HG02759 (cell line): ENCODE data around the gene PCSK2.
A peak's percentile ranks its signal among the peaks of the same experiment; 100 is the strongest.

Experiments used
- ATAC-seq: cut with Tn5 transposase; IDR thresholded peaks from one replicate; pipeline ENCODE4 v1.9.1; 2021; ENCODE audit warnings: mild to moderate bottlenecking, moderate library complexity; ENCODE audit not compliant: unreplicated experiment

PCSK2 gene

DNA sequence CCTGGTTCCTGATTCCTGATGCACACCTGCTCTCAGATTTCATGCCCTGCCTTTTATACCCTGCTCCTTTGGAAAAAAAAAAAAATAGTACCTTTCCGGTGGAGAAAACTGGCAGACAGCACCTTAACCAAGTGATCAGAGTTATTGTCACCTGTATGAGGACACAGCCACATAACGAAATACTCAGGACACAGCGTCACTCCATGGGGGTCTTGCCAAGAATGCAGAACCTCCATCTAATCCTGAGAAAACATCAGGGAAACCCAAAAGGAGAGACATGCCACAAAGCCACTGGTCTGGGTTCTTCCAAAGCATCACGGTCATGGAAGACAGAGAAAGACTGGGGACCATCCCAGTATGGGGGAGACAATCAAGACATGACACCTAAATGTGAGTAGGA is 275.3 kb downstream of the PCSK2 start:
- no peak for ATAC-seq

DNA sequence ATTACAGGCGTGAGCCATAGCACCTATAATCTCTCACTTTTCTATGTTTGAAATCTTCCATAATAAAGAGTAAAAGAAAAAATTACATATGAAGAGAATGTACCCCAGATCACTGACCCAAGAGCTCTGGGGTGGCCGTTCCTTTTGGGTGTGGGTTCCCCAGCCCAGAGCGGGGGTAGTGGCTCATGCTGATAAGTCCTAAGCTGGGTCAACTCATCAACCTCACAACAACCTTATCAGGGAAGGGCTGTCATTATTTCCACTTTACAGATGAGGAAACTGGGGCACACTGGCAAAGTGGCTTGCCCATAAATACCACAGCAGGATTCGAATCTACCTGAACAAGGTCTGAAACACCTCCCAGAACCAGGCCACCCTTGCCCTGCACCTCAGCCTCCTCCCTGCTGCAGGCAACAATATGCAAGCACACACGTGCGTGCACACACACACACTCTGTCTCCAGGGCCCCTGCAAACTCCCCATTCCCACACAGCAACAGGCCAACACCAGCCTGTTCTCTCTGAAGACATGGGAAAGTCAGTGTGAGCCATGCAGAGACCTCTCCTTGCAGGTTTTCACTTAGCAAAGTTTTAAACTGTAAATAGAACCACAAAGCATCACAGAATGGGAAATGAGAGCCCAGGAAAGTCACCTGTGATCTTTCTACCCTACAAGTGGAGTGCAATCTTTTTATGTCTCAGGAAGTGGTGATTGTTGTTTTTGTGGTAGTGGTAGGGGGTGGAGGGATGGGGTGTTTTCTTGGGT is 276.6 kb downstream of the PCSK2 start:
- ATAC-seq = no peak

DNA sequence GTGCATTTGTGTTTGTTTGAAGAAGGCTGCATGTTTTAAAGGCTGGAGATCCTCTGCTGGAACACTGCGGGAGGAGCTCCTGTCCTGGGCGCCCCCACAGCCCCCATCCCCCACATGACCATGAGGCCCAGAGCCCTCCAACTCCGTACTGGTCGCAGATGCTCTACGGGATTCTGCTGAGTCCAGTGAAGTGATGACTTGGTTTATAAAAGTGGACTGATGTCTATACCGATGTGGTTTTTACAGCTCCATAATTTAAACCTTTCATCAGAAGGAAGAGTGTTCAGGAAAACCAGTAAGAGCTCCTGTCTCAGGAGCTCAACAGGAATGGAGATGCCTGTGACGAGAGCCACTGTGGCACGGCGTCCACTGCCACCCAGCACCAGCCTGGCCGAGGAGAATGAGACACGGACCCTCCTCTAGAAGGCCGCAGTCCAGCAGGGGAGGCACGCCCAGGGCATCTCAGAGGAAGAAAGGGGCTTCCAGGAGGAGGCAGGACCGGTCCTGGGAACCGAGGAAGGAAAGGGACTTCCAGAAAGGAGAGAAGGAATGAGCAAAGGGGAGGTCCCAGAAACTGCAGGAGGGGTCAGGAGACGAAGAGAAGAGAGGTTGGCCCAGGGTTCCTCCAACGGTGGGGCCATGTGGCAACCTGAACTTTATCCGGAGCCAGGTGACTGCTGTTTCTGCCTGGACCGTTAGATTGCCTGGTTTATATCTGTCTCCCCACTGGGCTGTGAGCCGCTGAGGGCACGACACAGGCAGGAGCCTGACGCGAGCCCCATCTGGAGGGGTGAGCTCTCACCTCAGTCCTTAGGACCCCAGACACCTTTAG is 277.4 kb downstream of the PCSK2 start:
- ATAC-seq = peak; percentile 25

DNA sequence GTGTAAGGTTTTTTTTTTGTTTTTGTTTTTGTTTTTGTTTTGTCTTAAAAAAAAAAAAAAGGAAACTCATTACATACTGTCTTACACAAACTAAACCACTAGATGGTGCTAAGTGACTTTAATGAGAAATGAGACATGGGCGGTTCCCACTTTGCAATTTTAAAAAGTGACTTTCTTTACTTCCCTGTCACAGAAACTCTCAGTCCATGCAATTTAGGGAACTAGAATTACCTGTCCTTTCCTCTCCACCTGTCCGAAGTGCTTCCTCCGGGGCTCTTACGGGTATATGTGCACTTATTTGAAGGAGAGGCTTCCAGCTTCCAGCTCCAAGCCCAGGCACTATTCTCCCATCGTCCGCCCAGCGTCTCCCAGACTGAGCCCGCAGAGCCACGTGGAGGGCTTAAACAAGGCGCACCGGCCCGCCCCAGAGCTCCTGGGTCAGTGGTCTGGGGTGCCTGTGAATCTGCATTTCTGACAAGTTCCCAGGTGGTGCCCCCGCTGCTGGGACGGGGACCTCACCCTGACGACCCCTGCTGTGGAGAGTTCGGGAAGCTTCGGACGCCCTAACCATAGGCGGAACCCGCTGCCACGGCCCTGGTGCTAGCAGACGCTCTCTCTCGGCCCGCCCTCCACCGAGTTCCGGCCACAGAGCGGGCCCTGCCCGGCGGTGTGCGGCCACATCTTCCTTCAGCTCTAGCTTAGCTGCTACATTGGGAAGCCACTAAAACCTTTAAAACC is 278.2 kb downstream of the PCSK2 start:
- peak; percentile 79 for ATAC-seq

DNA sequence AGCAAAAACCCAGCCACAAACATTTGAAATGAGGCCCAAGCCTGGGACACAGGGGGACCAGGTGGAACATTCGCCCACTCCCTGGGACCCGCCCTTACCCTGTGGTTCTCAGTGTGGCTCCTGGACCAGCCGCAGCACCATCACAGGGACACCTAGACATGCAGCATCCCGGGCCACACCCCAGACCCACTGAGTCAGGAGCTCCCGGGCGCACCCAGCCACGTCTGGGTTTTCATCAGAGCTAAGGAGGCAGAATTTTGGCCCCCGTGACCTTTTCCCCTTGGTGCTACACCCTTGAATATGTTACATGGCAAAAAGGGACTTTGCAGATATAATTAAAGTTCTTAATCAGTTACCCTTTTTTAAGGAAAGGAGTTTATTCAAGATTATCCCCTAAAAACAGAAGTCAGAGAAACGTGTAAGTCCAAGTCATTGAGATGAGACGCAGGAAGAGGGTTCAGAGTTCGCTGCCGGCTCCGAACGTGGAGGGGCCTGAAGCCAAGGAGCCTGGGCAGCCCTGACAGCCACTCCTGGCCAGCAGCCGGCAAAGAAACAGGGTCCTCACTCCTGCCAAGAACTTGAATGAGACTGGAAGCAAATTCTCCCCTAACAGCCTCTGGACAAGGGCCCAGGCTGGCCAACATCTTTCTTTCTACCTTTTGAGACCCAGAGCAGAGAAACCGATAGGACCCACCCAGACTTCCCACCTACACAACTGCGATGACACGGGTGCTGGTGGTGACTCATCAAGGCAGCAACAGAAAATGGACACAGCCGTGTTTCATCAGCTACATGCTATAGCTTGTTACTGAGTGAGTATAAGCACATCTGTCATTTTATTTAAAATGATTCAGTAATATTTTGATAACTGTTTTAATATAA is 279.0 kb downstream of the PCSK2 start:
- peak; percentile 18 for ATAC-seq

DNA sequence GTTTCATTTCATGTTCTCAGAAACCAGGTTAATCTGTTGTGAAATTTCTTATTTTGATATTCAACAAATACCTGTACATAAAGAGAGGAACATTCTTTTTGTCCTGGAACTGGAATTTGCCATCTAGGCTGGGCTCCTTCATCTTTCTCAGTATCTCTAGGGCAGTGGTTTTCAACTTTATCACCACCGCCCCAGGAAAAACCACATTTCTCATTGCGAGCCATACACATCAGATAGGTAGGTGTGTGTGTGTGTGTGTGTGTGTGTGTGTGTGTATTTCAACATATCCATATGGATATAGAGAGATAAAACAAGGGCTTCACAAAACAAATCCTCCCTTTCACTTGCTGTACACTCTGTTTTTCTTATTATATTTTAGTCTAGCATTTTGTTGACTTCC is 280.2 kb downstream of the PCSK2 start:
- ATAC-seq = no peak

DNA sequence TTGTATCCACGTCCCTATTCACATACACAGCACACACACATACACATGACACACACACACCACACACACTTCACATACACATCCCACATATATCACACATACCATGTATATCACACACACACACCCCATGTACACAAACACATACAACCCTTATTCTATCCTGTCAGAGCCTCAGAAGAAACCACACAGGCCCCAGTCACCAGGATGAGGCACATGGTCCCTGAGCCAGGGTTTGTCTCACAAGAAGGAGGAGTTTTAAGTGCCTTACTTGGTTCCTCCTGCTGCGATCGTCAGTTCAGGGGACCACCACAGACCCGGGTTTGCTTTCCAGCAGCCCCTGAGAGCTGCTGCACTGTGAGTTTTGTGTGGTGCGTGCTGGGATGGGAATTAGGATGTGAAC is 280.7 kb downstream of the PCSK2 start:
- ATAC-seq = no peak

DNA sequence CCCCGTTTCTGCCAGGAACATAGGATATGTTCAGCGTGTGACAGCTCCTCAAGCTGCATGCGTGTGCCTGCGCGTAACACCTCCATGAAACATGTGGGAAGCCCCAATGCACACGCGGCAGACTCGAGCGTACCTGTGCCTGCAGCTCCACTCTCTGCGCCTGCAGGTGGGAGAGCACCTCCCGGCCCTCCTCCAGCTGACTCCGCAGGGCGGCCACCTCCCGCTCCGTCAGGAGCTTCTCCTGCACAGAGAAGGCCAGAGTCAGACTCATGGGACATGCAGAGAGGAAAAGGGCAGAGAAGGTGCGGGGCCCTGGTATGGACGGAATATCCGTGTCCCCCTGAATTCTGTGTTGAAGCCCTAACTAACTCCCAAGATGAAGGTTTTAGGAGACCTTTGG is 281.9 kb downstream of the PCSK2 start:
- no peak for ATAC-seq

DNA sequence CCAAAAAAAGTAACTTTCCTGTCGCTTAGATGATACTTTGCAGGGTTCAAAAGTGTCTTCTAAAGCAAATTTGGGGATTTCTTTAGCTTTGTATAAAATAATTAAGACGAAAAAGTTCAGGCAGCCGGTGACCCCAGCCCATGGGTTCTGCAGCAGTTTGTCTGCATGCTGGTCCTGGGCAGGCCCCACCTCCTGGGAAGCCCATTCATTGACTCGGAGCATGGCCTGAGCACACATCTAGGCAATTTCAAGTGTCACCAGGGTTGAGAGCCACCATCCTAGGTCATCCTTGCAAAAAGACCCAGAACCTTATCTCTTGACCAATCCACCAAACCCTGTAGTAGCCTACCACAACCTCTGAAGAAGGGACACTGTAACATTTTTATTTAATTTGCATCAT is 283.7 kb downstream of the PCSK2 start:
- no peak for ATAC-seq

DNA sequence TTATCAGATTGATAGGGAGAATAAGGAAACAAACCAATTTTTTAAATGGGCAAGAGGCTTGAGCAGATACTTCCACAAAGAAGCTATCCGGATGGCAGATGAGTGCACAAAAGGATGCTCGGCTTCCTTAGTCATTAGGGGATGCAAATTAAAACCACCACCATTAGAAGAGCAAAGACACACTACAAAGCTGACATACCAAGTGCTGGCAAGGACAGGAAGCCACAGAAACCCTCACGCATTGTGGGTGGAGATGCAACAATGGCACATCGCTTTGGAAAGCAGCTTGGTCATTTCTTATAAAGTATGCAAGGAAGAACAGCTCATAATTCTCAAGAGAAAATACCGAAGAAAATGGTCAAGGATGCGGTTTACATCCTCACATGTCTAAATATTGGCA is 284.6 kb downstream of the PCSK2 start:
- no peak for ATAC-seq

DNA sequence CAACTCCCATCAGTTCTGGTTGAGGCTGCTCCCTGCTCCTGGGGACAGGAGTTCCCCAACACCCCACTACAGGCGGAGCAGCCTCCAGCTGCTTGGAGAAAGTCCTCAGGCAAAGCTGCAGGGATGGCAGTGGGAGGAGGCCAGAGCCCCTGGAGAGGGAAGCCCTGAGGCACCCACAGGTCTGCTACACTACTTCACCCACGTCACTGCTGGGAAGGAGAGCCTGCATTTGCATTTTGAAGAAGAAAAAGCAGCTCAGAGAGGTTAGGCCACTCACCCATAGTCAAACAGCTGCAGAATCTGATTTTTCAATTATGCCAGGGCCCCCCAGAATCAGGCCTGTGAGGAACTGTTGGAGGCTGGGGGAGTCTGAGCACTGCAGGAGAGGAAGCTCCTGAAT is 287.1 kb downstream of the PCSK2 start:
- no peak for ATAC-seq

DNA sequence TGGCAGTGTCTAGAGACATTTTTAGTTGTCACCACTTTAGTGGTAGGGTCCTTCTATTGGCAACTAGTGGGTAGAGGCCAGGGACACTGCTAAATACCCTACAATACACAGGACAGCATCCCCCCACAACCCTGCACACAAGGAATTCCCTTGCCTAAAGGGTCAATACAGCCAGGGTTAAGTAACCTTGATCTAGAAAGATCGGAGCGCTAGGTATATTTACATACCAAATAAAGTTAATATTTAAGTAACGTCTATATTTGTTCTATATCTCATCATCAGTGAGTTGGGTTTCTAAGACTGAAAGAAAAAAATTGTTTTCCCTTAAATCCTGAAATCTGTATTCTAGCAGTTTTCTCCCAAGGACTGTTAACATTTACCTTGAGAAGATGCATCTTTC is 288.2 kb downstream of the PCSK2 start:
- ATAC-seq = no peak

DNA sequence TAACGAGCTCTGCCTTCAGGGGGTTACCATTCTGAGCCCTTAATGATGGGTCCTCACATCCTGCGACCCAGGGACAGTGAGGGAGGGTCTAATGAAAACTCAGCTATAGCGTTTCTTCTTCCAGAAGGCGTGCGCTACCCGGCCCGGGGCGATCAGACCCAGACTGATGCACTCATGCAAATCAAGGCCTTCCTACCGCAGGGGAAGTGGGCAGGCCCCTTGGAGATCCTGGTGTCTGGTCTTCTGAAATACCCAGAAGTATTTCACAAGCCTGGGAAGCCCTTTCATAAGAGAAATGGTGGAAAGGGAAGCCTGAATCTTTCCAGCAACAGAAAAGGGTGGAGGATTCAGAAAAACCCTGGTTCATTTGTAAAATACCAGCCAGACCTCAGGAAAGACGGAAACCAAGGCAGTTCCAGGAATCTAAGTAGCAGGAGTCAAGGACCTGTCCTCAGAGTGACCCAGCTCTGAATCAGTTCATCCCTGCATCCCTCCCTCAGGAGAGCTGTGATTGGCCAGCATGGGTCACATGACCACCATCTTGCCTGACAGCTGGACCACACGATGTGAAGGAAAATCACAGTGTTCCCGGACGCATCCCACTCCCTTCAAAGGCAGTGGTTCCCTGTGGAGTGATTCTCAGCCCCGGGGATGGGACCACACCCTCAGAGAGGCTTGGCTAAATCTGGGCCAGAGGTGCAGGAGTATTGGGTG is 291.7 kb downstream of the PCSK2 start:
- ATAC-seq = no peak

DNA sequence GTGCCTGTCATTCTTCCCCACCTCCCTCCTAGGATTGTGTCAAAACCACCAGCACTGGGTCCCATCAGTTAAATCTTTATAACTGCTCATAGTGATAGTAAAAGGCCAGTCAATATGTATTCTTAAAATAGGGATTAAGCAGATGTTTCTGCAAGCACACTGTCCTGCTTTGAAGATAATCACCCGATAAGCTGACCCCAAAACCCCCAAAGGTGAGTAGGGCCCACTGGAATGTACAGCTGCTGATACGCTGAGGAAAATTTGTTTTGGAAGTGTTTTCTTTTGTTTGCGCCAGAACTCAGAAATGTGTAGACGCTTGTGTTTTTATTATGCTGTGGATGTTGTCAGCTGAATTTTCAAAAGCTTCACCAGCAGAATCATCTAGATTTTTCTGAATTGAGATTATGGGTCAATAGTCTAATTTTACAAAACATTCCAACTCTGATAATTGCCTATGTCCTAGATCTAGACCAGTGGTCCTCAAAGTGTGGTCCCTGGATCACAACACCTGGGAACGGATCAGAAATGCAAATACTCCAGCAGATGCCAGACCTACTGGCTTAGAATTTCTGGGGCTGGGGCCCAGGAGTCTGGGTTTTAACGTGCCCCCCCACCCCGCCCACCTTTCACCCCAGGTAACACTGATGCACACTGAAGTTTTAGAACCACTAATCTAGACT is 292.9 kb downstream of the PCSK2 start:
- no peak for ATAC-seq

DNA sequence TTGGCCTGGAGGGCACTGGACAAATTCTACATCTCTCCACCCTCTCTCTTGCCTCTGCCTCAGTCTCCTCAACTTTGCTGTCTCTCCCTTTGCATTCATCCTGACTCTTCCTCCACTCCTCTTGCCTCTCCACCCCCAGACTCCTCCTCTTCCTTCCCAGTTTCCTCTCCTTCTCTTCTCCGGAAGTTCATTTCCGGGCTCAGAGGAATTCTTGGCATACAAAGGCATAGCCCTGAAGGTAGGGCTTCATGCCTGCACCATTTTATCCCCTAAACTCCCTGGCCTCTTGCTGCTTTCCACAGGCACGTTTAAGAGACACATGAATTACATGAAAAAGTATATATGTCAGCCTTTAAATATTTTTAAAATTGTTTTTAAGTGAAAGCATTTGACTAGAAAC is 293.7 kb downstream of the PCSK2 start:
- no peak for ATAC-seq

DNA sequence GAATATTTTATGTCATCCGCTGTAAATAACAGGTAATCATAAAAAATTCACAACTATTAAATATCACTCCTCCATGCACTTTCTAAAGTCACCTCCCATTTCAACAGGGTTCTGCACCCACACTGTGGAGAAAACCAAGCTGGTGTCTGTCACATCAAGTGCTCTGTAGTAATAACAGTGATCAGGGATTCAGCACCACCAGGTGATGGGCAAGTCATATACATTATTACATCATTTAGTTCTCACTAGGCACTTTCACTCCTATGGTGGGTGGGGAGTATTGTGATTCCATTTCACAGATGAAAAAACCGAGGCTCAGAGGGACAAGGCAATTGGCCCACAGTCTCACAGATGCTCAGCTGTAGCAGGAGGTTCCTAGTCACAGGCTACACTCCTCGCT is 295.7 kb downstream of the PCSK2 start:
- no peak for ATAC-seq

DNA sequence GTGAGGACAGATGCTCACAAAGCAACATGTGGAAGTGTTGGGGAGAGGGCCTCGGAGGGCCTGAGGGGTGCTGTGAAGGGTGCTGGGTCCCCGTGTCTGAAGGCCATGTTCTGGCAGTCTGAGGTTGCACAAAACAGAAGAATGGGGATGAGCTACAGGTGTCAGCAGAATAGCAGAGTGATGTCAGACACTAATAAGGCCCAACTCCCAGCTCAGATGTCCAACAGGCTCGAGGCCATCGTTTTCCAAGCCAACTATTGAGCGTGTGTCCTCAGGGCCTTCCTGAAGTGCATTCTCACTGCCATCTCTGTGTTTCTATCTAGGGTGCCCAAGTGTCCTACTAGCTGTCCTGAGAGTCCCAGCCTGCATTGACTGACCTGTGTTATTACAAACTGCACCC is 296.5 kb downstream of the PCSK2 start:
- ATAC-seq = no peak

DNA sequence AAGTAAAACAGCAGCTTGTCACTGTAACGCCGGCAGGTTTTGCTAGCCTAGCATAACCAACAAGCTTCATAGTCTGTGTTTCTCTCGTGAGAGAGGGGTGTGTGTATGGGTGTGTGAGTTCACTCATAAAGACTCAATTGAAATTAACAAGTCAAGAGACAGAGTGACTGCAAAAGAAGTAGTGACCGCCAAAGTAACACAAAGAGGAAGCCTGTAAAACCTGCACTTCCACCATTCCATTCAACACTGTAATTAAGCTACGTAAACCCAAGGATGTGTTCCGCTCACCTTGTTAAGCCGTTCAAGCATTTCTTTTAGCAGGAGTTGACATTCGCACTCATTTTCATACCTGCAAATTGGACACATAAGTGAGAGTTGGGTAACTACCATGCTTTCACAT is 297.7 kb downstream of the PCSK2 start:
- ATAC-seq = no peak

DNA sequence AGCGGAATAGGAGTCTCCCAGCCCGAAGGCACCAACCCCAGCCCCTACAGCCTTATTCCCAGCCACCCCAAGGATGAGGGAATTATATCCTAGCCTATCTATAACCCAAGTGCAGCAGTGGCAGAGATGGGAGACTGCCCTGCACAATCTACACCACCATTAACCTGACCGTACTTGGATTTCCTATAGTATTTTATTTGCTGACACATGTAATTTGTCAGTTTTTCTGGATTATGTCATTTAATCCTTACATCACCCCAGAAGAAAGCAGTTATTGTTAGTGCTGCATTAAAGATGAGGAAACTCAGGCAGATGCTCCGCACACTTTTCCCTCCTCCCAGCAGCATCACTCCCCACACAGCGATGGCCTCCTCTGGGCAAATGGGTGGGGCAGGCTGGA is 298.3 kb downstream of the PCSK2 start:
- no peak for ATAC-seq

DNA sequence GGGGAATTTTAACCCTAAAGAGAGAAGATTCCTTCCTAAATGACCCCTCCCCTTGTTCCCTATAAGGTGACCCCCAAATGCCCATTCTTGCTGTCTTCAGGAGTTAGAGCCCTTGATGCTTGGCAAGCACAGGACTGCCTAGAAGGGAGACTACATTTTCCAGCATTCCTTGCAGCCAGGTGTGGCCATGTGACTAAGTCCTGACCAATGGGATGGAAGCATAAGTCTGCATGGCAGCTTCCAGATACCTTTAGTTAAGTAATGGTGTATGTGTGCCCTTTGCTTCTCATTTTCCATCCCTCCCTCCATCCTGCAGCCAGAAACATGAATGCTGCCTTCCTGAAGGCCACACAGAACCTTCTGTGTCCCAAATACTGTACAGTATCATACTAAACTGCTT is 298.8 kb downstream of the PCSK2 start:
- ATAC-seq = no peak
